GM23248 (cell line): ENCODE results near the gene ACAN.

Source experiments
- EZH2 ChIP-seq: fragments of 200-600 bp; sonication (generic); IDR thresholded peaks from 2 replicates; pipeline ENCODE4 v1.6.1; 2018; ENCODE audit warnings: antibody characterized with exemption, mild to moderate bottlenecking; ENCODE audit not compliant: insufficient read depth, poor library complexity, severe bottlenecking
- EZH2phosphoT487 ChIP-seq: fragments of 200-600 bp; sonication (generic); IDR thresholded peaks from 2 replicates; pipeline ENCODE4 v1.6.1; 2018; ENCODE audit warnings: antibody characterized with exemption, moderate library complexity, mild to moderate bottlenecking, low read depth; ENCODE audit not compliant: insufficient read depth

- TF ChIP-seq EZH2 = no peak
- TF ChIP-seq EZH2phosphoT487 = no peak
These were observed 35.4 kb downstream of the ACAN start for GRCh38 chr15:88838667-88839066.
